GM12878 (cell line): ENCODE measurements around the gene CXXC5. TPM values are rescaled to one million over a fixed set of nuclear protein-coding genes. Genes with fewer than 3 reads are reported as not detected.

Source experiments
- ATAC-seq: fragments of 200-7000 bp; cut with Tn5 transposase; 3 replicates; pipeline ENCODE4 v1.9.1; 2020; ENCODE audit warnings: mild to moderate bottlenecking, moderate library complexity
- BruUV-seq: library from RNA; stranded (reverse); fragments of 400-500 nt; replicated peaks from 2 replicates; lab custom pipeline; 2021; lab: Mats Ljungman, UMichigan
- CTCF ChIA-PET: fragments of 300-600 bp; sonication (Branson Sonifier 250); formaldehyde crosslinking; extraction: SDS; loops from one replicate; lab custom pipeline; 2021; ENCODE audit warnings: inconsistent platforms; lab: Yijun Ruan, JAX
- POLR2A ChIA-PET: fragments of 350-600 bp; formaldehyde crosslinking; extraction: SDS; loops from one replicate; lab custom pipeline; 2021; ENCODE audit warnings: inconsistent platforms; lab: Charles Lee
- RAD21 ChIA-PET: fragments of 300-600 bp; sonication (Branson Sonifier 250); formaldehyde crosslinking; loops from one replicate; lab custom pipeline; 2023; ENCODE audit warnings: antibody characterized with exemption; ENCODE audit not compliant: unreplicated experiment; lab: Charles Lee
- SMC1A ChIA-PET: fragments of 300-600 bp; sonication (Branson Sonifier 250); formaldehyde crosslinking; loops from one replicate; lab custom pipeline; 2023; ENCODE audit not compliant: unreplicated experiment, uncharacterized antibody; lab: Charles Lee
- DNase-seq: peaks from one replicate; pipeline ENCODE4 v3.0.0-alpha.2; 2011; ENCODE audit warnings: low read depth, low spot score
- FAIRE-seq: peaks from 3 replicates; lab custom pipeline; 2011; peaks lifted over from hg19 to GRCh38; lab: Jason Lieb, UNC
- H2AFZ ChIP-seq: 2 replicates; pipeline ENCODE4 v1.6.0; 2011; ENCODE audit warnings: low read depth, low read length, control low read depth; ENCODE audit not compliant: control insufficient read depth
- H3K27ac ChIP-seq: 2 replicates; pipeline ENCODE4 v1.5.1; 2011; ENCODE audit warnings: control low read depth; ENCODE audit not compliant: control insufficient read depth, insufficient read depth
- H3K27me3 ChIP-seq, 2 experiments: replicated peaks in 1 of 2; 2 replicates each; pipeline versions ENCODE4 v1.6.0 to v1.6.1; 2011; ENCODE audit warnings: low read length in 1 of 2; ENCODE audit not compliant: control insufficient read depth in 2 of 2, insufficient read depth in 2 of 2
- H3K36me3 ChIP-seq, 2 experiments: 2 replicates each; pipeline ENCODE4 v1.5.1; 2011; ENCODE audit warnings: low read length in 1 of 2; ENCODE audit not compliant: control insufficient read depth in 2 of 2, insufficient read depth in 2 of 2
- H3K4me1 ChIP-seq: 2 replicates; pipeline ENCODE4 v1.6.1; 2011; ENCODE audit warnings: mild to moderate bottlenecking, low read length, moderate library complexity, mixed read lengths; ENCODE audit not compliant: control insufficient read depth, insufficient read depth
- H3K4me2 ChIP-seq: 2 replicates; pipeline ENCODE4 v1.6.0; 2011; ENCODE audit warnings: control low read depth; ENCODE audit not compliant: control insufficient read depth, insufficient read depth
- H3K4me3 ChIP-seq: fragments of 200-600 bp; sonication (generic); 2 replicates; pipeline ENCODE4 v1.5.1; 2016
- H3K79me2 ChIP-seq: 2 replicates; pipeline ENCODE4 v1.6.0; 2011; ENCODE audit warnings: low read length; ENCODE audit not compliant: control insufficient read depth, insufficient read depth
- H3K9ac ChIP-seq: 2 replicates; pipeline ENCODE4 v1.8.0; 2011; ENCODE audit warnings: low read length, control low read depth, mixed read lengths; ENCODE audit not compliant: control insufficient read depth, insufficient read depth
- H3K9me3 ChIP-seq: replicated peaks from 3 replicates; pipeline ENCODE4 v1.5.1; 2011; ENCODE audit warnings: mild to moderate bottlenecking, low read length; ENCODE audit not compliant: control insufficient read depth, insufficient read depth
- H4K20me1 ChIP-seq: 2 replicates; pipeline ENCODE4 v1.6.0; 2011; ENCODE audit not compliant: control insufficient read depth, insufficient read depth
- GATAD2B ChIP-seq: fragments of 450-650 bp; conservative IDR thresholded peaks from 2 replicates; pipeline ENCODE4 v1.6.1; 2017; ENCODE audit warnings: low read depth, mild to moderate bottlenecking, moderate library complexity
- HCFC1 ChIP-seq: fragments of 150-350 bp; IDR thresholded peaks from 2 replicates; pipeline ENCODE4 v1.6.1; 2014; ENCODE audit warnings: low read length
- KAT2A ChIP-seq: conservative IDR thresholded peaks from 2 replicates; pipeline ENCODE4 v1.6.1; 2011; ENCODE audit warnings: low read depth, low read length; ENCODE audit not compliant: control insufficient read depth
- MYB ChIP-seq: fragments of 150-350 bp; IDR thresholded peaks from 2 replicates; pipeline ENCODE4 v1.6.1; 2014; ENCODE audit warnings: mild to moderate bottlenecking, low read depth, low read length, borderline replicate concordance
- MYC ChIP-seq: IDR thresholded peaks from 2 replicates; pipeline ENCODE4 v1.6.1; 2011; ENCODE audit warnings: mild to moderate bottlenecking, low read length, moderate library complexity, inconsistent platforms; ENCODE audit not compliant: insufficient read depth, insufficient replicate concordance, insufficient read length, severe bottlenecking
- NFIC ChIP-seq: IDR thresholded peaks from 2 replicates; pipeline ENCODE4 v1.6.1; 2012; ENCODE audit warnings: low read depth, mild to moderate bottlenecking, inconsistent platforms, low read length, moderate library complexity
- NFYA ChIP-seq: IDR thresholded peaks from 2 replicates; pipeline ENCODE4 v1.6.1; 2011; ENCODE audit warnings: low read depth, mild to moderate bottlenecking, low read length, improper control_type of control experiment, borderline replicate concordance
- RB1 ChIP-seq: fragments of 450-650 bp; formaldehyde crosslinking; IDR thresholded peaks from 2 replicates; pipeline ENCODE4 v1.6.1; 2017; ENCODE audit warnings: mild to moderate bottlenecking, borderline replicate concordance
- RCOR1 ChIP-seq: conservative IDR thresholded peaks from 2 replicates; pipeline ENCODE4 v1.6.1; 2012; ENCODE audit warnings: low read depth, low read length, improper control_type of control experiment
- SPI1 ChIP-seq: IDR thresholded peaks from 2 replicates; pipeline ENCODE4 v1.6.1; 2011; ENCODE audit warnings: low read depth, mild to moderate bottlenecking, low read length, moderate library complexity, borderline replicate concordance; ENCODE audit not compliant: insufficient read depth
- TCF12 ChIP-seq: IDR thresholded peaks from 2 replicates; pipeline ENCODE4 v1.6.1; 2011; ENCODE audit warnings: low read depth, mild to moderate bottlenecking, low read length
- ZNF384 ChIP-seq: IDR thresholded peaks from 2 replicates; pipeline ENCODE4 v1.6.1; 2012; ENCODE audit warnings: low read depth, mild to moderate bottlenecking, low read length, improper control_type of control experiment, borderline replicate concordance
- ZNF622 ChIP-seq: fragments of 450-650 bp; IDR thresholded peaks from 2 replicates; pipeline ENCODE4 v1.6.1; 2017; ENCODE audit warnings: mild to moderate bottlenecking, inconsistent platforms
- ZSCAN29 ChIP-seq: fragments of 450-650 bp; IDR thresholded peaks from 2 replicates; pipeline ENCODE4 v1.6.1; 2017; ENCODE audit warnings: mild to moderate bottlenecking, moderate library complexity
- WGBS: methylation state at CpG from one replicate; pipeline ENCODE4 v1.1.6; 2016; ENCODE audit warnings: low lambda C conversion rate; ENCODE audit not compliant: insufficient replicate concordance, insufficient coverage; ENCODE audit errors: missing lambda C conversion rate; 5-methylcytosine and 5-hydroxymethylcytosine counted together
- in situ Hi-C: fragments of 300-500 bp; cut with MboI; formaldehyde crosslinking; loops from 9 replicates; pipeline ENCODE4 v1.14.3; 2018; ENCODE audit warnings: mixed read lengths
- intact Hi-C: fragments of 100-400 bp; cut with micrococcal nuclease; formaldehyde crosslinking; loops from one replicate; pipeline ENCODE4 v1.14.2; 2022; ENCODE audit not compliant: unreplicated experiment
- polyA plus RNA-seq, 11 experiments: library from polyadenylated mRNA; depleted of rRNA in 4 of 11; unstranded in 6 of 11; stranded (reverse) in 5 of 11; fragments of >200 nt; fragmentation: Nextera tagmentation in 4 of 11; fragmentation: Illumina TruSeq in 1 of 11; extraction: Ambion mirVana in 4 of 11; extraction: Trizol in 1 of 11; gene quantifications; 1 replicate in 1 of 11; 2 replicates in 10 of 11; pipeline versions ENCODE4 v1.2.1 to v1.2.3, GENCODE V29; 2011 to 2016; ENCODE audit warnings: inconsistent platforms in 2 of 11, missing spikeins in 2 of 11, low read depth in 1 of 11
- total RNA-seq, 4 experiments: library from RNA; depleted of rRNA in 3 of 4; stranded (reverse); fragments of >200 nt in 3 of 4; fragmentation: Illumina TruSeq in 1 of 4; extraction: Trizol in 1 of 4; gene quantifications; 2 replicates each; pipeline versions ENCODE4 v1.2.1 to v1.2.3, GENCODE V29; 2013 to 2021
- TF ChIP-seq, protein P1 (sequence below): IDR thresholded peaks from 2 replicates; pipeline ENCODE4 v1.6.1; 2011; ENCODE audit warnings: low read depth, mild to moderate bottlenecking, low read length, moderate library complexity, borderline replicate concordance; ENCODE audit errors: extremely low read depth
- TF ChIP-seq, protein P2 (sequence below): IDR thresholded peaks from 2 replicates; pipeline ENCODE4 v1.6.1; 2011; ENCODE audit warnings: mild to moderate bottlenecking, low read depth, low read length, moderate library complexity; ENCODE audit not compliant: insufficient replicate concordance
- TF ChIP-seq, protein P3 (sequence below): fragments of 450-650 bp; IDR thresholded peaks from 2 replicates; pipeline ENCODE4 v1.6.1; 2018; ENCODE audit warnings: borderline replicate concordance, mild to moderate bottlenecking; ENCODE audit not compliant: partially characterized antibody

Gene CXXC5
- total and polyA plus RNA-seq, 10 of the 15 experiments (the other 5 are each of a cell fraction or from before 2014, with no cell fraction given): 1.8 to 90.8 (median 40.7) TPM

DNA sequence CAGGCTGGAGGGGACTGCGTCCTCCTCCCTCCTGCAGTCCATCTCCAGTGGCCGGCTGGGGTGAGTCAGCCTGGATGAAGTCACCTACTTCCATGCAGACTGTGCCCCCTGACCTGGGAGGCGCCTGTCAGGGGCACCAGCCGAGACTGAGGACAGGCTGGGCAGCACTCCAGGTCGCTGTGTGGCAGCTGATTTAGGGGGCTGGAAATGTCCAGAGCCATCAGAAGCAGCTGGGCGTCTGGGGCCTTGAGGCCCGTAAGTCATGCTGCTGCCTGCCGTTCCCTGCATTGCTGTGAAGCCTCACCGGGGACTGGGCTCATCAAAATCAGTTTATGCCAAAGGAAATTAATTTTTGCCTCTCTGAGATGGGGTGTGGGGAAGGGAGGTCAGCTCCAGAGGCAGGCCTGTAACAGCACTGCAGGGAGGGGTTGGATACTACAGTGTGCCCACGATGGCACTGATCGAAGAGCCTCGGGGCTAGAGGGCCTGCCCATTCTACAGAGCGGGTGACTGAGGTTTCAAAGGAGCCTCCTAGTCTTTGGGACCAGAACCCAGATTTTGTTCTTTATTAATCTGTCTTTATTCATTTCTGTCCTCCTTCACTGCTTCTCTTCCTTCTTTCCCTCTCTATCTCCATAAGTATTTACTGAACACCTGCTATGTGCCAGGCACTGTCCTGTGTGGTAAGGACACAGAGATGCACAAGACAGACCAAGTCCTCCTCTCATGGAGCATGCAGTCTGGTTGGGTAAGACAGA is 77.1 kb downstream of the CXXC5 start:
- in situ Hi-C loops (no loop called here), intact Hi-C loops (no loop called here)
- SMC1A ChIA-PET: interaction anchor here (0.5 to 1.3 kb wide), 3 partner anchors 14 to 19 kb away, joined by 3 to 4 read pairs (median 3); no protein-coding TSS in a partner anchor
- no peaks in the 10 kb centered on the region; a peak in 1 of 4 replicates for H3K27me3 ChIP-seq
- H3K9me3 ChIP-seq: no peaks in the 10 kb centered on the region; the same call in 2 of the 3 replicates
- 52% methylated on average over 13 of the region's 13 CpGs for WGBS
- H3K4me2 ChIP-seq: no peak overlapping the region
- FAIRE-seq: no peak
- no peaks in the 10 kb centered on the region for H3K4me1 ChIP-seq
- H3K9ac ChIP-seq: no peak overlapping the region
- no peak for DNase-seq
- BruUV-seq: no TSS peak
- POLR2A ChIA-PET: interaction anchor here (1.4 kb wide), 1 partner anchor 24 kb away, joined by 3 read pairs; no protein-coding TSS in a partner anchor
- no peak overlapping the region for H3K27ac ChIP-seq
- RAD21 ChIA-PET: interaction anchor here (0.6 to 1.5 kb wide), 3 partner anchors 14 to 184 kb away, joined by 3 to 5 read pairs (median 3); no protein-coding TSS in a partner anchor
- H2AFZ ChIP-seq: no peak overlapping the region
- H3K36me3 ChIP-seq: no peaks in the 10 kb centered on the region
- no peak overlapping the region for H3K4me3 ChIP-seq
- ATAC-seq: no peak
- CTCF ChIA-PET: interaction anchor here (2.7 kb wide), 1 partner anchor 41 kb away, joined by 7 read pairs; no protein-coding TSS in a partner anchor
- no peaks in the 10 kb centered on the region for H3K79me2 ChIP-seq
- no peaks in the 10 kb centered on the region for H4K20me1 ChIP-seq
- TF ChIP-seq ZSCAN29: no peak
- TF ChIP-seq RCOR1: no peak
- TF ChIP-seq, protein P1, sequence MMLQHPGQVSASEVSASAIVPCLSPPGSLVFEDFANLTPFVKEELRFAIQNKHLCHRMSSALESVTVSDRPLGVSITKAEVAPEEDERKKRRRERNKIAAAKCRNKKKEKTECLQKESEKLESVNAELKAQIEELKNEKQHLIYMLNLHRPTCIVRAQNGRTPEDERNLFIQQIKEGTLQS: no peak
- TF ChIP-seq KAT2A: no peak
- no peak for TF ChIP-seq NFIC
- TF ChIP-seq GATAD2B: no peak
- TF ChIP-seq TCF12: no peak
- no peak for TF ChIP-seq NFYA
- TF ChIP-seq RB1: no peak
- TF ChIP-seq MYC: no peak
- TF ChIP-seq, protein P2, sequence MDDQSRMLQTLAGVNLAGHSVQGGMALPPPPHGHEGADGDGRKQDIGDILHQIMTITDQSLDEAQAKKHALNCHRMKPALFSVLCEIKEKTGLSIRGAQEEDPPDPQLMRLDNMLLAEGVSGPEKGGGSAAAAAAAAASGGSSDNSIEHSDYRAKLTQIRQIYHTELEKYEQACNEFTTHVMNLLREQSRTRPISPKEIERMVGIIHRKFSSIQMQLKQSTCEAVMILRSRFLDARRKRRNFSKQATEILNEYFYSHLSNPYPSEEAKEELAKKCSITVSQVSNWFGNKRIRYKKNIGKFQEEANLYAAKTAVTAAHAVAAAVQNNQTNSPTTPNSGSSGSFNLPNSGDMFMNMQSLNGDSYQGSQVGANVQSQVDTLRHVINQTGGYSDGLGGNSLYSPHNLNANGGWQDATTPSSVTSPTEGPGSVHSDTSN: no peak
- TF ChIP-seq MYB: no peak
- TF ChIP-seq ZNF622: no peak
- no peak for TF ChIP-seq SPI1
- no peak for TF ChIP-seq HCFC1
- TF ChIP-seq ZNF384: no peak
- TF ChIP-seq, protein P3, sequence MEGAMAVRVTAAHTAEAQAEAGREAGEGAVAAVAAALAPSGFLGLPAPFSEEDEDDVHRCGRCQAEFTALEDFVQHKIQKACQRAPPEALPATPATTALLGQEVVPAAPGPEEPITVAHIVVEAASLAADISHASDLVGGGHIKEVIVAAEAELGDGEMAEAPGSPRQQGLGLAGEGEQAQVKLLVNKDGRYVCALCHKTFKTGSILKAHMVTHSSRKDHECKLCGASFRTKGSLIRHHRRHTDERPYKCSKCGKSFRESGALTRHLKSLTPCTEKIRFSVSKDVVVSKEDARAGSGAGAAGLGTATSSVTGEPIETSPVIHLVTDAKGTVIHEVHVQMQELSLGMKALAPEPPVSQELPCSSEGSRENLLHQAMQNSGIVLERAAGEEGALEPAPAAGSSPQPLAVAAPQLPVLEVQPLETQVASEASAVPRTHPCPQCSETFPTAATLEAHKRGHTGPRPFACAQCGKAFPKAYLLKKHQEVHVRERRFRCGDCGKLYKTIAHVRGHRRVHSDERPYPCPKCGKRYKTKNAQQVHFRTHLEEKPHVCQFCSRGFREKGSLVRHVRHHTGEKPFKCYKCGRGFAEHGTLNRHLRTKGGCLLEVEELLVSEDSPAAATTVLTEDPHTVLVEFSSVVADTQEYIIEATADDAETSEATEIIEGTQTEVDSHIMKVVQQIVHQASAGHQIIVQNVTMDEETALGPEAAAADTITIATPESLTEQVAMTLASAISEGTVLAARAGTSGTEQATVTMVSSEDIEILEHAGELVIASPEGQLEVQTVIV: no peak
